ENCODE results near the gene TPST1. TPM values are rescaled to one million over a fixed set of nuclear protein-coding genes. Genes with fewer than 3 reads are reported as not detected.

Gene TPST1
- total RNA-seq, 1 donor from 2014 or later: 26.8 TPM

GRCh38 chr7:66182920-66183319, 22.2 kb upstream of the TPST1 start:
- H3K9me3 Mint-ChIP-seq (ENCODE audit: unreplicated experiment): peaks cover 3% of the 10 kb centered on the region
- no peak overlapping the region for H3K4me3 Mint-ChIP-seq (ENCODE audit: unreplicated experiment)
- no peaks in the 10 kb centered on the region for H3K36me3 Mint-ChIP-seq (ENCODE audit: unreplicated experiment)
- TF ChIP-seq CTCF (IDR thresholded peaks at IDR 0.05): no peak
- peaks cover 5% of the 10 kb centered on the region for H3K4me1 Mint-ChIP-seq (ENCODE audit: unreplicated experiment)
- DNase-seq (ENCODE audit: extremely low spot score, unreplicated experiment): no peak
- H3K27me3 Mint-ChIP-seq (ENCODE audit: unreplicated experiment): no peaks in the 10 kb centered on the region
- H3K27ac Mint-ChIP-seq (ENCODE audit: unreplicated experiment): no peak overlapping the region

GRCh38 chr7:66183700-66184099, 21.4 kb upstream of the TPST1 start:
- no peak for DNase-seq (ENCODE audit: extremely low spot score, unreplicated experiment)
- no peak for TF ChIP-seq CTCF (IDR thresholded peaks at IDR 0.05)
- Mint-ChIP-seq H3K27me3 (ENCODE audit: unreplicated experiment) (no peaks in the 10 kb centered on the region), H3K4me3 (ENCODE audit: unreplicated experiment) (no peak overlapping the region), H3K9me3 (ENCODE audit: unreplicated experiment) (peaks cover 3% of the 10 kb centered on the region), H3K4me1 (ENCODE audit: unreplicated experiment) (peaks cover 5% of the 10 kb centered on the region), H3K27ac (ENCODE audit: unreplicated experiment) (no peak overlapping the region), H3K36me3 (ENCODE audit: unreplicated experiment) (no peaks in the 10 kb centered on the region)

GRCh38 chr7:66185680-66186187, 19.4 kb upstream of the TPST1 start:
- TF ChIP-seq CTCF (IDR thresholded peaks at IDR 0.05): no peak
- no peak for DNase-seq (ENCODE audit: extremely low spot score, unreplicated experiment)
- no peaks in the 10 kb centered on the region for H3K36me3 Mint-ChIP-seq (ENCODE audit: unreplicated experiment)
- peaks cover 3% of the 10 kb centered on the region for H3K9me3 Mint-ChIP-seq (ENCODE audit: unreplicated experiment)
- H3K27me3 Mint-ChIP-seq (ENCODE audit: unreplicated experiment): peaks cover 6% of the 10 kb centered on the region
- no peak overlapping the region for H3K27ac Mint-ChIP-seq (ENCODE audit: unreplicated experiment)
- H3K4me3 Mint-ChIP-seq (ENCODE audit: unreplicated experiment): no peak overlapping the region
- peaks cover 5% of the 10 kb centered on the region for H3K4me1 Mint-ChIP-seq (ENCODE audit: unreplicated experiment)

- DNase-seq (ENCODE audit: extremely low spot score, unreplicated experiment): no peak
- peaks cover 6% of the 10 kb centered on the region for H3K27me3 Mint-ChIP-seq (ENCODE audit: unreplicated experiment)
Observed at GRCh38 chr7:66186991-66187390, 18.1 kb upstream of the TPST1 start.

GRCh38 chr7:66187905-66188304, 17.2 kb upstream of the TPST1 start:
- no peak for DNase-seq (ENCODE audit: extremely low spot score, unreplicated experiment)
- H3K36me3 Mint-ChIP-seq (ENCODE audit: unreplicated experiment): no peaks in the 10 kb centered on the region

More at GRCh38 chr7:66186991-66187390, 18.1 kb upstream of the TPST1 start:
- Mint-ChIP-seq H3K9me3 (ENCODE audit: unreplicated experiment) (peaks cover 3% of the 10 kb centered on the region), H3K4me1 (ENCODE audit: unreplicated experiment) (peaks cover 5% of the 10 kb centered on the region), H3K27ac (ENCODE audit: unreplicated experiment) (no peak overlapping the region), H3K4me3 (ENCODE audit: unreplicated experiment) (no peak overlapping the region), H3K36me3 (ENCODE audit: unreplicated experiment) (no peaks in the 10 kb centered on the region)
- no peak for TF ChIP-seq CTCF (IDR thresholded peaks at IDR 0.05)

More at GRCh38 chr7:66187905-66188304, 17.2 kb upstream of the TPST1 start:
- Mint-ChIP-seq H3K4me1 (ENCODE audit: unreplicated experiment) (peaks cover 5% of the 10 kb centered on the region), H3K27ac (ENCODE audit: unreplicated experiment) (no peak overlapping the region), H3K4me3 (ENCODE audit: unreplicated experiment) (no peak overlapping the region), H3K9me3 (ENCODE audit: unreplicated experiment) (peaks cover 3% of the 10 kb centered on the region), H3K27me3 (ENCODE audit: unreplicated experiment) (peaks cover 6% of the 10 kb centered on the region)
- no peak for TF ChIP-seq CTCF (IDR thresholded peaks at IDR 0.05)

Measured in osteocyte (in vitro differentiated cells).